Neuronal stem cell (in vitro differentiated cells): ENCODE measurements around the gene PLEKHG1.

Experiments used
- DNase-seq: peaks from one replicate; pipeline ENCODE4 v3.0.0-alpha.2; 2013; ENCODE audit warnings: low spot score
- H2AFZ ChIP-seq: one replicate; pipeline ENCODE4 v1.6.1; 2013; ENCODE audit warnings: mild to moderate bottlenecking, low read length, inconsistent platforms
- H2AK5ac ChIP-seq: 2 replicates; pipeline ENCODE4 v1.6.1; 2013; ENCODE audit warnings: low read depth, mild to moderate bottlenecking, inconsistent platforms, low read length, moderate library complexity, mixed read lengths
- H2BK120ac ChIP-seq: 2 replicates; pipeline ENCODE4 v1.6.1; 2013; ENCODE audit warnings: low read depth, mild to moderate bottlenecking, inconsistent platforms, low read length, moderate library complexity, mixed read lengths
- H2BK12ac ChIP-seq: one replicate; pipeline ENCODE4 v1.6.1; 2013; ENCODE audit warnings: low read length, inconsistent platforms
- H2BK15ac ChIP-seq: 2 replicates; pipeline ENCODE4 v1.6.1; 2013; ENCODE audit warnings: mild to moderate bottlenecking, low read length, inconsistent platforms, mixed read lengths
- H2BK5ac ChIP-seq: one replicate; pipeline ENCODE4 v1.6.1; 2013; ENCODE audit warnings: inconsistent platforms, mild to moderate bottlenecking, low read length, moderate library complexity
- H3K14ac ChIP-seq: one replicate; pipeline ENCODE4 v1.6.1; 2013; ENCODE audit warnings: low read length, inconsistent platforms
- H3K18ac ChIP-seq: 2 replicates; pipeline ENCODE4 v1.6.1; 2013; ENCODE audit warnings: low read length, inconsistent platforms
- H3K23ac ChIP-seq: 2 replicates; pipeline ENCODE4 v1.6.1; 2013; ENCODE audit warnings: low read depth, mild to moderate bottlenecking, mixed read lengths, low read length, inconsistent platforms; ENCODE audit not compliant: poor library complexity
- H3K27ac ChIP-seq: replicated peaks from 3 replicates; pipeline ENCODE4 v1.5.1; 2013; ENCODE audit warnings: low read length, inconsistent platforms
- H3K27me3 ChIP-seq, 3 experiments: 2 replicates each; pipeline ENCODE4 v1.6.1; 2013; ENCODE audit warnings: low read length in 3 of 3, mild to moderate bottlenecking in 2 of 3, inconsistent platforms in 1 of 3, low read depth in 1 of 3, mixed read lengths in 1 of 3, moderate library complexity in 1 of 3; ENCODE audit not compliant: control insufficient read depth in 3 of 3, insufficient read depth in 3 of 3
- H3K36me3 ChIP-seq, 2 donors: replicated peaks in 1 of 2; 2 replicates each; pipeline ENCODE4 v1.6.1; 2013; ENCODE audit warnings: low read length in 2 of 2; ENCODE audit not compliant: control insufficient read depth in 2 of 2, insufficient read depth in 2 of 2
- H3K4ac ChIP-seq: 2 replicates; pipeline ENCODE4 v1.6.1; 2013; ENCODE audit warnings: inconsistent platforms, mild to moderate bottlenecking, low read length, moderate library complexity
- H3K4me1 ChIP-seq, 2 donors: 1 replicate in 1 of 2; 2 replicates in 1 of 2; pipeline ENCODE4 v1.6.1; 2013; ENCODE audit warnings: low read length in 2 of 2, low read depth in 1 of 2; ENCODE audit not compliant: control insufficient read depth in 2 of 2, insufficient read depth in 1 of 2
- H3K4me2 ChIP-seq: one replicate; pipeline ENCODE4 v1.6.1; 2013; ENCODE audit warnings: mild to moderate bottlenecking, low read length, inconsistent platforms; ENCODE audit not compliant: insufficient read depth, poor library complexity, severe bottlenecking
- H3K4me3 ChIP-seq, 2 donors: 2 replicates each; pipeline ENCODE4 v1.5.1; 2013; ENCODE audit warnings: low read length in 2 of 2, mild to moderate bottlenecking in 2 of 2, inconsistent platforms in 1 of 2, moderate library complexity in 1 of 2
- H3K79me1 ChIP-seq: one replicate; pipeline ENCODE4 v1.6.1; 2013; ENCODE audit warnings: low read depth, mild to moderate bottlenecking, inconsistent platforms, low read length, moderate library complexity
- H3K9ac ChIP-seq: one replicate; pipeline ENCODE4 v1.6.1; 2013; ENCODE audit warnings: mild to moderate bottlenecking, low read depth, low read length, inconsistent platforms; ENCODE audit not compliant: poor library complexity
- H3K9me3 ChIP-seq, 2 donors: replicated peaks in 1 of 2; 2 replicates each; pipeline versions ENCODE3 to v1.6.1; 2013; ENCODE audit warnings: low read length in 2 of 2, mild to moderate bottlenecking in 2 of 2, inconsistent platforms in 1 of 2, low read depth in 1 of 2, mixed read lengths in 1 of 2, moderate library complexity in 1 of 2; ENCODE audit not compliant: control insufficient read depth in 2 of 2, insufficient read depth in 1 of 2
- H4K8ac ChIP-seq: one replicate; pipeline ENCODE4 v1.6.1; 2013; ENCODE audit warnings: low read depth, mild to moderate bottlenecking, inconsistent platforms, low read length, moderate library complexity
- H4K91ac ChIP-seq: one replicate; pipeline ENCODE4 v1.6.1; 2013; ENCODE audit warnings: low read length, low read depth, mild to moderate bottlenecking, inconsistent platforms; ENCODE audit not compliant: poor library complexity
- WGBS, 2 donors: extraction: QIAGEN DNeasy Blood & Tissue Kit; methylation state at CpG; one replicate each; pipeline ENCODE4 v1.1.7; 2013; ENCODE audit warnings: missing lambda C conversion rate in 2 of 2, mixed read lengths in 1 of 2; ENCODE audit not compliant: insufficient read length in 2 of 2, insufficient replicate concordance in 1 of 2; ENCODE audit errors: extremely low coverage in 2 of 2; 5-methylcytosine and 5-hydroxymethylcytosine counted together

PLEKHG1 gene

GRCh38 chr6:150619275-150619674 is 19.6 kb downstream of the PLEKHG1 start:
- no peak overlapping the region for H4K91ac ChIP-seq
- peaks cover 6 to 26% of the 10 kb centered on the region in 2 donors for H3K4me1 ChIP-seq
- no peak overlapping the region for H3K9ac ChIP-seq
- H2BK5ac ChIP-seq: no peak overlapping the region
- H3K27me3 ChIP-seq: no peaks in the 10 kb centered on the region
- H3K23ac ChIP-seq: no peak overlapping the region
- H2BK120ac ChIP-seq: no peak overlapping the region
- no peak overlapping the region for H2BK15ac ChIP-seq
- peaks cover 2 to 8% of the 10 kb centered on the region in 2 donors for H3K9me3 ChIP-seq
- peaks cover 1 to 19% of the 10 kb centered on the region in 2 donors for H3K36me3 ChIP-seq
- no peak overlapping the region for H2AK5ac ChIP-seq
- no peak overlapping the region for H3K4ac ChIP-seq
- peaks cover 2% of the 10 kb centered on the region for H3K79me1 ChIP-seq
- H4K8ac ChIP-seq: no peak overlapping the region
- no peak overlapping the region for H2BK12ac ChIP-seq
- no peak overlapping the region for H3K4me3 ChIP-seq
- H3K27ac ChIP-seq: no peak overlapping the region
- no peak overlapping the region for H3K4me2 ChIP-seq
- no peak for DNase-seq
- H2AFZ ChIP-seq: no peak overlapping the region
- no peak overlapping the region for H3K14ac ChIP-seq
- H3K18ac ChIP-seq: no peak overlapping the region
- WGBS, 2 donors: no CpG with 5 or more reads among the region's 3 CpGs

GRCh38 chr6:150620244-150620643 is 20.6 kb downstream of the PLEKHG1 start:
- no peak overlapping the region for H2AFZ ChIP-seq
- H3K9me3 ChIP-seq: peaks cover 2 to 14% of the 10 kb centered on the region in 2 donors
- no peak overlapping the region for H3K4ac ChIP-seq
- no peaks in the 10 kb centered on the region for H3K27me3 ChIP-seq
- DNase-seq: no peak
- H2AK5ac ChIP-seq: no peak overlapping the region
- no peak overlapping the region for H2BK5ac ChIP-seq
- H4K8ac ChIP-seq: no peak overlapping the region
- peaks cover 2% of the 10 kb centered on the region for H3K79me1 ChIP-seq
- H3K14ac ChIP-seq: no peak overlapping the region
- H3K4me2 ChIP-seq: no peak overlapping the region
- no peak overlapping the region for H2BK15ac ChIP-seq
- peaks cover 1 to 19% of the 10 kb centered on the region in 2 donors for H3K36me3 ChIP-seq
- H3K9ac ChIP-seq: no peak overlapping the region
- H2BK12ac ChIP-seq: no peak overlapping the region
- H3K27ac ChIP-seq: no peak overlapping the region
- WGBS, 2 donors: no CpG with 5 or more reads among the region's 3 CpGs
- H3K18ac ChIP-seq: peak overlapping the region; percentile 5
- no peak overlapping the region for H2BK120ac ChIP-seq
- H4K91ac ChIP-seq: no peak overlapping the region
- H3K4me1 ChIP-seq: peaks cover 6 to 26% of the 10 kb centered on the region in 2 donors
- no peak overlapping the region for H3K4me3 ChIP-seq
- H3K23ac ChIP-seq: no peak overlapping the region

- Histone ChIP-seq H3K4me1 (peaks cover 6 to 26% of the 10 kb centered on the region in 2 donors), H3K36me3 (peaks cover 1 to 19% of the 10 kb centered on the region in 2 donors), H3K18ac (no peak overlapping the region), H4K8ac (no peak overlapping the region), H3K14ac (no peak overlapping the region), H2AK5ac (no peak overlapping the region), H3K9me3 (peaks cover 2 to 17% of the 10 kb centered on the region in 2 donors), H3K79me1 (peaks cover 2% of the 10 kb centered on the region), H2BK15ac (no peak overlapping the region), H2BK5ac (no peak overlapping the region), H3K9ac (no peak overlapping the region), H4K91ac (no peak overlapping the region), H3K4me2 (no peak overlapping the region), H3K27ac (no peak overlapping the region), H3K23ac (no peak overlapping the region), H2BK120ac (no peak overlapping the region), H3K4ac (no peak overlapping the region), H3K4me3 (no peak overlapping the region), H2AFZ (no peak overlapping the region), H3K27me3 (no peaks in the 10 kb centered on the region), H2BK12ac (no peak overlapping the region)
- DNase-seq: no peak
- no CpG with 5 or more reads among the region's 2 CpGs for WGBS, 2 donors
Observed at GRCh38 chr6:150620763-150621162, 21.1 kb downstream of the PLEKHG1 start.

GRCh38 chr6:150622476-150622875 is 22.8 kb downstream of the PLEKHG1 start:
- Histone ChIP-seq H3K18ac (no peak overlapping the region), H2AFZ (no peak overlapping the region), H3K14ac (no peak overlapping the region), H2AK5ac (no peak overlapping the region), H3K23ac (no peak overlapping the region), H3K4me1 (peaks cover 3 to 25% of the 10 kb centered on the region in 2 donors), H3K4me2 (no peak overlapping the region), H3K27me3 (no peaks in the 10 kb centered on the region), H2BK15ac (no peak overlapping the region), H3K4me3 (no peak overlapping the region), H3K9ac (no peak overlapping the region), H4K8ac (no peak overlapping the region), H4K91ac (no peak overlapping the region), H2BK5ac (no peak overlapping the region), H2BK12ac (no peak overlapping the region), H3K27ac (no peak overlapping the region), H3K4ac (no peak overlapping the region), H3K79me1 (peaks cover 2% of the 10 kb centered on the region), H3K9me3 (peaks cover 8 to 25% of the 10 kb centered on the region in 2 donors), H3K36me3 (peaks cover 1 to 19% of the 10 kb centered on the region in 2 donors), H2BK120ac (no peak overlapping the region)
- WGBS, 2 donors: no CpG with 5 or more reads among the region's 4 CpGs
- no peak for DNase-seq
